Stimulated activated CD4-positive, alpha-beta T cell treated with anti-CD3 and anti-CD28 coated beads, Interleukin-1b, Interleukin-23, amount 100 ng/mL, for 48 hours (primary cell): ENCODE data around the gene GUCA1A.
"Not testable (repeated sequence)": the region's sequence is repeated elsewhere in the genome, so short reads cannot be mapped to it uniquely, and the experiment has no call there.

ENCODE experiments used
- DNase-seq: peaks from one replicate; pipeline ENCODE4 v3.0.0-alpha.2; 2020

Gene GUCA1A

GRCh38 chr6:42216495-42216894, 43.3 kb downstream of the GUCA1A start:
- DNase-seq, result not testable (repeated sequence)

GRCh38 chr6:42217157-42217518, 44.0 kb downstream of the GUCA1A start:
- no peak for DNase-seq

GRCh38 chr6:42217519-42218367, 44.6 kb downstream of the GUCA1A start, which contains the start of gene MRPS10:
Gene MRPS10 (minus strand): TSS chr6:42217861. CDS start chr6:42217849, 12 bp downstream.
- peak; percentile 93 for DNase-seq

GRCh38 chr6:42220807-42221206, 47.6 kb downstream of the GUCA1A start:
- DNase-seq, result no peak

- DNase-seq, result no peak
Measured at GRCh38 chr6:42221546-42221945, 48.4 kb downstream of the GUCA1A start.

GRCh38 chr6:42222448-42222847, 49.3 kb downstream of the GUCA1A start:
- no peak for DNase-seq

- no peak for DNase-seq
Measured at GRCh38 chr6:42224222-42225028, 51.3 kb downstream of the GUCA1A start.

GRCh38 chr6:42225029-42225339, 51.8 kb downstream of the GUCA1A start:
- no peak for DNase-seq

- DNase-seq, result no peak
Measured at GRCh38 chr6:42225419-42225818, 52.3 kb downstream of the GUCA1A start.

GRCh38 chr6:42226161-42226611, 53.0 kb downstream of the GUCA1A start:
- no peak for DNase-seq

GRCh38 chr6:42226645-42227143, 53.5 kb downstream of the GUCA1A start:
- DNase-seq, result no peak

- no peak for DNase-seq
Measured at GRCh38 chr6:42227173-42227850, 54.1 kb downstream of the GUCA1A start.

GRCh38 chr6:42228305-42228704, 55.1 kb downstream of the GUCA1A start:
- no peak for DNase-seq
